AG08396 (cell line): Measurements from ENCODE around the gene STH.
"Not testable (repeated sequence)": the region's sequence is repeated elsewhere in the genome, so short reads cannot be mapped to it uniquely, and the experiment has no call there.

ENCODE experiments used
- DNase-seq: peaks from one replicate; pipeline ENCODE4 v3.0.0; 2012; ENCODE audit warnings: low spot score, mixed read lengths

Gene STH

GRCh38 chr17:46006082-46006481 is 7.0 kb downstream of the STH start:
- not testable (repeated sequence) for DNase-seq

DNA sequence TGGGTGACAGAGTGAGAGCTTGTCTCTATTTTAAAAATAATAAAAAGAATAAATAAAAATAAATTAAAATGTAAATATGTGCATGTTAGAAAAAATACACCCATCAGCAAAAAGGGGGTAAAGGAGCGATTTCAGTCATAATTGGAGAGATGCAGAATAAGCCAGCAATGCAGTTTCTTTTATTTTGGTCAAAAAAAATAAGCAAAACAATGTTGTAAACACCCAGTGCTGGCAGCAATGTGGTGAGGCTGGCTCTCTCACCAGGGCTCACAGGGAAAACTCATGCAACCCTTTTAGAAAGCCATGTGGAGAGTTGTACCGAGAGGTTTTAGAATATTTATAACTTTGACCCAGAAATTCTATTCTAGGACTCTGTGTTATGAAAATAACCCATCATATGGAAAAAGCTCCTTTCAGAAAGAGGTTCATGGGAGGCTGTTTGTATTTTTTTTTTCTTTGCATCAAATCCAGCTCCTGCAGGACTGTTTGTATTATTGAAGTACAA is 8.5 kb downstream of the STH start:
- no peak for DNase-seq

- no peak for DNase-seq
Measured at GRCh38 chr17:46008591-46008990, 9.5 kb downstream of the STH start.

DNA sequence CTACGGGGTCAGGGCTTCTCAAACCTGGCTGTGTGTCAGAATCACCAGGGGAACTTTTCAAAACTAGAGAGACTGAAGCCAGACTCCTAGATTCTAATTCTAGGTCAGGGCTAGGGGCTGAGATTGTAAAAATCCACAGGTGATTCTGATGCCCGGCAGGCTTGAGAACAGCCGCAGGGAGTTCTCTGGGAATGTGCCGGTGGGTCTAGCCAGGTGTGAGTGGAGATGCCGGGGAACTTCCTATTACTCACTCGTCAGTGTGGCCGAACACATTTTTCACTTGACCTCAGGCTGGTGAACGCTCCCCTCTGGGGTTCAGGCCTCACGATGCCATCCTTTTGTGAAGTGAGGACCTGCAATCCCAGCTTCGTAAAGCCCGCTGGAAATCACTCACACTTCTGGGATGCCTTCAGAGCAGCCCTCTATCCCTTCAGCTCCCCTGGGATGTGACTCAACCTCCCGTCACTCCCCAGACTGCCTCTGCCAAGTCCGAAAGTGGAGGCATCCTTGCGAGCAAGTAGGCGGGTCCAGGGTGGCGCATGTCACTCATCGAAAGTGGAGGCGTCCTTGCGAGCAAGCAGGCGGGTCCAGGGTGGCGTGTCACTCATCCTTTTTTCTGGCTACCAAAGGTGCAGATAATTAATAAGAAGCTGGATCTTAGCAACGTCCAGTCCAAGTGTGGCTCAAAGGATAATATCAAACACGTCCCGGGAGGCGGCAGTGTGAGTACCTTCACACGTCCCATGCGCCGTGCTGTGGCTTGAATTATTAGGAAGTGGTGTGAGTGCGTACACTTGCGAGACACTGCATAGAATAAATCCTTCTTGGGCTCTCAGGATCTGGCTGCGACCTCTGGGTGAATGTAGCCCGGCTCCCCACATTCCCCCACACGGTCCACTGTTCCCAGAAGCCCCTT is 10.9 kb downstream of the STH start:
- no peak for DNase-seq

DNA sequence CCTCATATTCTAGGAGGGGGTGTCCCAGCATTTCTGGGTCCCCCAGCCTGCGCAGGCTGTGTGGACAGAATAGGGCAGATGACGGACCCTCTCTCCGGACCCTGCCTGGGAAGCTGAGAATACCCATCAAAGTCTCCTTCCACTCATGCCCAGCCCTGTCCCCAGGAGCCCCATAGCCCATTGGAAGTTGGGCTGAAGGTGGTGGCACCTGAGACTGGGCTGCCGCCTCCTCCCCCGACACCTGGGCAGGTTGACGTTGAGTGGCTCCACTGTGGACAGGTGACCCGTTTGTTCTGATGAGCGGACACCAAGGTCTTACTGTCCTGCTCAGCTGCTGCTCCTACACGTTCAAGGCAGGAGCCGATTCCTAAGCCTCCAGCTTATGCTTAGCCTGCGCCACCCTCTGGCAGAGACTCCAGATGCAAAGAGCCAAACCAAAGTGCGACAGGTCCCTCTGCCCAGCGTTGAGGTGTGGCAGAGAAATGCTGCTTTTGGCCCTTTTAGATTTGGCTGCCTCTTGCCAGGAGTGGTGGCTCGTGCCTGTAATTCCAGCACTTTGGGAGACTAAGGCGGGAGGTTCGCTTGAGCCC is 11.6 kb downstream of the STH start:
- no peak for DNase-seq

DNA sequence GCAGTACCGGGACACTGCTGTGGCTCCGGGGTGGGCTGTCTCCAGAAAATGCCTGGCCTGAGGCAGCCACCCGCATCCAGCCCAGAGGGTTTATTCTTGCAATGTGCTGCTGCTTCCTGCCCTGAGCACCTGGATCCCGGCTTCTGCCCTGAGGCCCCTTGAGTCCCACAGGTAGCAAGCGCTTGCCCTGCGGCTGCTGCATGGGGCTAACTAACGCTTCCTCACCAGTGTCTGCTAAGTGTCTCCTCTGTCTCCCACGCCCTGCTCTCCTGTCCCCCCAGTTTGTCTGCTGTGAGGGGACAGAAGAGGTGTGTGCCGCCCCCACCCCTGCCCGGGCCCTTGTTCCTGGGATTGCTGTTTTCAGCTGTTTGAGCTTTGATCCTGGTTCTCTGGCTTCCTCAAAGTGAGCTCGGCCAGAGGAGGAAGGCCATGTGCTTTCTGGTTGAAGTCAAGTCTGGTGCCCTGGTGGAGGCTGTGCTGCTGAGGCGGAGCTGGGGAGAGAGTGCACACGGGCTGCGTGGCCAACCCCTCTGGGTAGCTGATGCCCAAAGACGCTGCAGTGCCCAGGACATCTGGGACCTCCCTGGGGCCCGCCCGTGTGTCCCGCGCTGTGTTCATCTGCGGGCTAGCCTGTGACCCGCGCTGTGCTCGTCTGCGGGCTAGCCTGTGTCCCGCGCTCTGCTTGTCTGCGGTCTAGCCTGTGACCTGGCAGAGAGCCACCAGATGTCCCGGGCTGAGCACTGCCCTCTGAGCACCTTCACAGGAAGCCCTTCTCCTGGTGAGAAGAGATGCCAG is 12.9 kb downstream of the STH start:
- no peak for DNase-seq

- no peak for DNase-seq
Measured at GRCh38 chr17:46012506-46013079, 13.5 kb downstream of the STH start.

- no peak for DNase-seq
Measured at GRCh38 chr17:46013127-46013501, 14.1 kb downstream of the STH start.

- DNase-seq: peak; percentile 85
Measured at GRCh38 chr17:46013502-46014165, 14.6 kb downstream of the STH start.

DNA sequence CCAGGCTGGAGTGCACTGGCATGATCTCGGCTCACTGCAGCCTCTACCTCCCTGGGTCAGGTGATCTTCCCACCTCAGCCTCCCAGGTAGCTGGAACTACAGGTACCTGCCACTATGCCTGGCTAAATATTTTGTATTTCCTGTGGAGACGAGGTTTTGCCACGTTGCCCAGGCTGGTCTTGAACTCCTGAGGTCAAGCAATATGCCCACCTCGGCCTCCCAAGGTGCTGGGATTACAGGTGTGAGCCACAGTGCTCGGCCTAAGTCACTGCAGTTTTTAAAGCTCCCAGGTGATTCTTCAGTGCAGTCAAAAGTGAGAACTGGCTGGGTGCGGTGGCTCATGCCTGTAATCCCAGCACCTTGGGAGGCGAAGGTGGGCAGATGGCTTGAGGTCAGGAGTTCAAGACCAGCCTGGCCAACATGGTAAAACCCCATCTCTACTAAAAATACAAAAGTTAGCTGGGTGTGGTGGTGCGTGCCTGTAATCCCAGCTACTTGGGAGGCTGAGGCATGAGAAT is 20.4 kb downstream of the STH start:
- not testable (repeated sequence) for DNase-seq

- no peak for DNase-seq
Measured at GRCh38 chr17:46020023-46020761, 21.1 kb downstream of the STH start.

DNA sequence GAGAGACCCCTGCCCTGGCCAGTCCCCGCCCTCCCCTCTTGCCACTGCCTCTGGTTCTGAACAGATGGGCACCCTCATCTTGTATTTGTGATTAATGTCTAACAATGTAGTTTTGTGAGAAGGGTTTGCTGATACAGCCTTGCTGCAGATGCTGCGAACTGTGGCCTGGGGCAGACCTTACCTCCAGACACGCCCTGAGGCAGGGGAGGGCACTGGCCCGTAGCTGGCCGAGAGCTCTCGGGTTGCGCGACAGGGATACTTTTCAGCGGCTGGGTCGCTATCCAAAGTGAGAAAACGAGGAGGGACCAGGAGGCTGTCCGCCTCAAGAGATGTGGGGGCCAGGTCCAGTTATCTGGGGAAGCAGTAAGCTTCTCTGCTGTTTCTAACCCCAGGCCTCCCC is 21.9 kb downstream of the STH start:
- no peak for DNase-seq

DNA sequence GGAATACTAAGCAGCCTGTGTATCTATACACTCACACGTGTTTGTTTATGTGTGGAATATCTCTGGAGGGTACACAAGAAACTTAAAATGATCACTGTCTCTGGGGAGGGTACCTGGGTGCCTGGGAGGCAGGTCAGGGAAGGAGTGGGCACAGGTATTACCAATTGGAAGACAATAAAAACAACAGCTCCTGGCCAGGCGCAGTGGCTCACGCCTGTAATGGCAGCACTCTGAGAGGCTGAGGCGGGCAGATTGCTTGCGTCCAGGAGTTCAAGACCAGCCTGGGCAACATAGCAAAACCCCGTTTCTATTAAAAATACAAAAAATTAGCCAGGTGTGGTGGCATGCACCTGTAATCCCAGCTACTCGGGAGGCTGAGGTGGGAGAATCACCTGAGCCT is 24.3 kb downstream of the STH start:
- DNase-seq: not testable (repeated sequence)

- no peak for DNase-seq
Measured at GRCh38 chr17:46023783-46024388, 24.8 kb downstream of the STH start.

DNA sequence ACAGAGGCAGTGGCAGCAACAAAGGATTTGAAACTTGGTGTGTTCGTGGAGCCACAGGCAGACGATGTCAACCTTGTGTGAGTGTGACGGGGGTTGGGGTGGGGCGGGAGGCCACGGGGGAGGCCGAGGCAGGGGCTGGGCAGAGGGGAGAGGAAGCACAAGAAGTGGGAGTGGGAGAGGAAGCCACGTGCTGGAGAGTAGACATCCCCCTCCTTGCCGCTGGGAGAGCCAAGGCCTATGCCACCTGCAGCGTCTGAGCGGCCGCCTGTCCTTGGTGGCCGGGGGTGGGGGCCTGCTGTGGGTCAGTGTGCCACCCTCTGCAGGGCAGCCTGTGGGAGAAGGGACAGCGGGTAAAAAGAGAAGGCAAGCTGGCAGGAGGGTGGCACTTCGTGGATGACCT is 25.5 kb downstream of the STH start:
- no peak for DNase-seq

GRCh38 chr17:46025060-46025459 is 26.0 kb downstream of the STH start:
- no peak for DNase-seq

GRCh38 chr17:46025510-46026165 is 26.6 kb downstream of the STH start:
- no peak for DNase-seq

DNA sequence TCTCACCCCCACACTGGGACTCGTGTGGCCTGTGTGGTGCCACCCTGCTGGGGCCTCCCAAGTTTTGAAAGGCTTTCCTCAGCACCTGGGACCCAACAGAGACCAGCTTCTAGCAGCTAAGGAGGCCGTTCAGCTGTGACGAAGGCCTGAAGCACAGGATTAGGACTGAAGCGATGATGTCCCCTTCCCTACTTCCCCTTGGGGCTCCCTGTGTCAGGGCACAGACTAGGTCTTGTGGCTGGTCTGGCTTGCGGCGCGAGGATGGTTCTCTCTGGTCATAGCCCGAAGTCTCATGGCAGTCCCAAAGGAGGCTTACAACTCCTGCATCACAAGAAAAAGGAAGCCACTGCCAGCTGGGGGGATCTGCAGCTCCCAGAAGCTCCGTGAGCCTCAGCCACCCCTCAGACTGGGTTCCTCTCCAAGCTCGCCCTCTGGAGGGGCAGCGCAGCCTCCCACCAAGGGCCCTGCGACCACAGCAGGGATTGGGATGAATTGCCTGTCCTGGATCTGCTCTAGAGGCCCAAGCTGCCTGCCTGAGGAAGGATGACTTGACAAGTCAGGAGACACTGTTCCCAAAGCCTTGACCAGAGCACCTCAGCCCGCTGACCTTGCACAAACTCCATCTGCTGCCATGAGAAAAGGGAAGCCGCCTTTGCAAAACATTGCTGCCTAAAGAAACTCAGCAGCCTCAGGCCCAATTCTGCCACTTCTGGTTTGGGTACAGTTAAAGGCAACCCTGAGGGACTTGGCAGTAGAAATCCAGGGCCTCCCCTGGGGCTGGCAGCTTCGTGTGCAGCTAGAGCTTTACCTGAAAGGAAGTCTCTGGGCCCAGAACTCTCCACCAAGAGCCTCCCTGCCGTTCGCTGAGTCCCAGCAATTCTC is 27.4 kb downstream of the STH start:
- DNase-seq: no peak
